KBM-7 (cell line): Measurements from ENCODE around the gene CD209.
A peak's percentile ranks its signal among the peaks of the same experiment; 100 is the strongest.

Experiments
- DNase-seq: peaks from one replicate; pipeline ENCODE4 v3.0.0-alpha.2; 2015
- in situ Hi-C: fragments of 300-500 bp; cut with MboI; formaldehyde crosslinking; loops from 2 replicates; pipeline ENCODE4 v1.14.3; 2020; ENCODE audit warnings: low sequenced_read_pairs, low pct_unique_long_range_greater_than_20kb, mixed read lengths

CD209 gene

DNA sequence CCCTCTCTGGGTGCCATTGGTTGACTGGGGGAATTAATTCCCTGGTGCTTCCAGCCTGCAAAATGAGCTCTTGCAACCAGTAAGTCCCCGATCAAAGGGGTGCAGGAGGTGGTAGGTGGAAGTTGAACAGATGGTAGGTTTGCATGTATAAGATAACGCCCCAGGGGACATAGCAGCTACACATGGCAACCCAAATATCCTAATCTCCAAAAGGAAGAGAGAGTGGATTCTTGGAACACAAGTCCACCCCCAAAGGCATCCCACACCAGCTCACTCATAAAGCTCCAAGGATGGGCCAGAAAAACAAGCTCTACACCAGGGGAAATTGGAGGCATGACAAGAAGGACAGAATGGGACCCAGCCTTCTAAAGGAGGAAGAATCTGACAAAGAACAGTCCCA is 4.8 kb downstream of the CD209 start:
- in situ Hi-C loops = no loop called here
- no peak for DNase-seq

DNA sequence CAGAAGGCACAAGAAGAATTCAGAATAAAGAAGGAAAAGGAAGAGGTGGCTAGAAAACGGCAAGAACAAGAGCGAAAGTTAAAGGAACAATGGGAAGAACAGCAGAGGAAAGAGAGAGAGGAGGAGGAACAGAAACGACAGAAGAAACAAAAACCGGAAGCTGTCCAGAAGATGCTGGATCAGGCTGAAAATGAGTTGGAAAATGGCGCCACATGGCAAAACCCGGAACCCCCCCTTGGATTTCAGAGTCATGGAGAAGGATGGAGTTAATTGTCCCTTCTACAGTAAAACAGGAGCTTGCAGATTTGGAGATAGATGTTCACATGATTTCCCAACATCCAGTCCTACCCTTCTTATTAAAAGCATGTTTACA is 6.7 kb downstream of the CD209 start:
- in situ Hi-C loops = no loop called here
- no peak for DNase-seq

DNA sequence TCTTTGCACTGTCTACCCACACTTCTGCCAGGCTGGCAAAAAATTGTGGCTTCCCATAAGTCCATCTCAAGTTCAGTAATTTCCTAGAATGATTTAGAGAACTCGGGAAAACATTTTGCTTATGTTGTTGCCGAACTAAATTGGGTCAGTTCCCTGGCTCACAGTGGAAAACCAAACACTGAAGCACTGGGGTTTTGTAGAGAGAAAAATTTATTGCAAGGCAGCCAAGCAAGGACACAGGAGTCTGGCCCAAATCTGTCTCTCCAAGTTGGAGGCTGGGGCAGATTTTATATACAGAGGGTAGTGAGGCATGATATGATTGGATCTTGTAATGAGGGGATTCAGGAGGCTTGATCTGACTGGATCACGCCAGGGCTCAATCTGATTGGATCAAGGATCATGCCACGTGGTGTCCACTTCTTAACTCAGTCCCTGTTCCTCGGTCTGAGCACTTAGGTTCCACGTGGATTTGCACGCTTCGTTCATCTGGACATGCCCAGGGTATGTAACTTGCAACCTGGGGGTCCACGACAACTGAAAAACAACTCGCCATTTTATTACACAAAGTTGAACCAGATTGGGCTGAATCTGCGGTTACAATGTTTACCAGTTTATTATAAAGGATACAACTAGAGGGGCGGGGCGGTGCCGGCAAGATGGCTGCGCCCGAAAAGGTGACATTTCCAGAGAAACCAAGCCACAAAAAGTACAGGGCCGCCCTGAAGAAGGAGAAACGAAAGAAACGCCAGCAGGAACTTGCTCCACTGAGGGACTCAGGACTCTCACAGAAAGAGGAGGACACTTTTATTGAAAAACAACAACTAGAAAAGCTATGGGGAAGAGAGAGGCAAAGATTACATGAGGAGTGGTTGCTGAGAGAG is 7.3 kb downstream of the CD209 start:
- in situ Hi-C loops = no loop called here
- DNase-seq = no peak

DNA sequence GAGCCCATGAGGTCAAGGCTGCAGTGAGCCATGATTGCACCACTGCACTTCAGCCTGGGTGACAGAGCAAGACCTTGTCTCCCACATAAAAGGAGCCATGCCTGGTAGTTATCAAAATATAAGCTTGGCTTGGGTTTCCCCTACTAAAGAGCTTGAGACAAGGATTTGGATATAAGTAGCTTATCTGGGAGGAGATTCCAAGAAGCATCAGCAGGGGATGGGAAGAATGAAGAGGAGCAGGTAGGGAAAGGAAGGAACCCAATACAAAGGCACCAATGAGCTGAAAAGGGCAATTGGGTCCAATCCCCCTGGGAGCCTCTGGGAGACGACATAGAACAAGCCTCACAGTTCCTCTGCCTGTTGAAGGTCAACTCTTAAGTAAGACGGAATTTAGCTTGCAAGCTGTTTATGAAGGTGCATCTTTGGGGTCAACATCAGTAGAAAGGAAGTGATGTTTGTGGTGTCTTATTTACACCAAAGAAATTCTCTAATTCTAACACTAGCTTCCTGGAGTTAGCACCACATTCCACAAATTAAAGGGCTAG is 8.1 kb downstream of the CD209 start:
- in situ Hi-C loops = no loop called here
- no peak for DNase-seq

DNA sequence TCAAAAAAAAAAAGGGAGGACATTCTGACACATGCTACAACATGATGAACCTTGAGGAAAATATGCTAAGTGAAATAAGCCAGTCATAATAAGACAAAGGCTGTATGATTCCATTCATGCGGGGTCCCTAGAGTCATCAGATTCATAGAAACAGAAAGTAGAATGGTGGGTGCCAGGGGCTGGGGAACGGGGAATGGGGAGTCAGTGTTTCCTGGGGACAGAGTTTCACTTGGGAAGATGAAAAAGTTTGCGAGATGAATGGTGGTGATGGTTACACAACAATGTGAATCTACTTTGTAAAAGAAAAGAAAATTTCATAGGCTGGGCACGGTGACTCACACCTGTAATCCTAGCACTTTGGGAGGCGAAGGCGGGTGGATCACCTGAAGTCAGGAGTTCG is 9.3 kb downstream of the CD209 start:
- DNase-seq = no peak
- in situ Hi-C loops = no loop called here

DNA sequence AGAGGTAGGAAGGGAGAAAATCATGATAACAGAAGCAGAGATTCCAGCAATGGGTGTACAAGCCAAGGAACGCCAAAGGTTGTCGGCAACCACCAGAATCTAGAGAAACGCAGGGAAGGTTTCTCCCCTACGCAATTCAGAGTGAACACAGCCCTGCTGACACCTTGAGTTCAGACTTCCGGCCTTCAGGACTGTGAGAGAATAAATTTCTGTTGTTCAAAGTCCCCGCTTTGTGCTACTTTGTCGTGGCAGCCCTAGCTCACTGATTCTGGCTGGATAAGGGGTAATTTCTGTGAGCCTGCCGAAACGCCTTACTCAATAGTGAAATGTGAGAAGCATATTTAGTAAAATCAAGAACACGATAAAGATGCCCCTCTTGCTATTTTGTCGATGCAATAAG is 10.1 kb downstream of the CD209 start:
- DNase-seq = no peak
- in situ Hi-C loops = no loop called here

DNA sequence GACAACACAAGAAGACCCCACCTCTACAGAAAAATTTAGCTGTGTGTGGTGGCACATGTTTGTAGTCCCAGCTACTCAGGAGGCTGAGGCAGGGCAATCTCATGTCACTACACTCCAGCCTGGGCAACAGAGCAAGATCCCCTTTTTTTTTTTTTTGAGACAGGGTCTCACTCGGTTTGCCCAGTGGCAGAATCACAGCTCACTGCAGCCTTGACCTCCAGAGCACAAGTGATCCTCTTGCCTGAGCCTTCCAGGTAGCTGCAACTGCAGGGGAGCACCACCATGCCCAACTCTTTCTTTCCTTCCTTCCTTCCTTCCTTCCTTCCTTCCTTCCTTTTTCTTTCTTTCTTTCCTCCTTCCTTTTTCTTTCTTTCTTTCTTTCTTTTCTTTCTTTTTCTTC is 11.2 kb downstream of the CD209 start:
- in situ Hi-C loops = no loop called here
- DNase-seq = no peak

DNA sequence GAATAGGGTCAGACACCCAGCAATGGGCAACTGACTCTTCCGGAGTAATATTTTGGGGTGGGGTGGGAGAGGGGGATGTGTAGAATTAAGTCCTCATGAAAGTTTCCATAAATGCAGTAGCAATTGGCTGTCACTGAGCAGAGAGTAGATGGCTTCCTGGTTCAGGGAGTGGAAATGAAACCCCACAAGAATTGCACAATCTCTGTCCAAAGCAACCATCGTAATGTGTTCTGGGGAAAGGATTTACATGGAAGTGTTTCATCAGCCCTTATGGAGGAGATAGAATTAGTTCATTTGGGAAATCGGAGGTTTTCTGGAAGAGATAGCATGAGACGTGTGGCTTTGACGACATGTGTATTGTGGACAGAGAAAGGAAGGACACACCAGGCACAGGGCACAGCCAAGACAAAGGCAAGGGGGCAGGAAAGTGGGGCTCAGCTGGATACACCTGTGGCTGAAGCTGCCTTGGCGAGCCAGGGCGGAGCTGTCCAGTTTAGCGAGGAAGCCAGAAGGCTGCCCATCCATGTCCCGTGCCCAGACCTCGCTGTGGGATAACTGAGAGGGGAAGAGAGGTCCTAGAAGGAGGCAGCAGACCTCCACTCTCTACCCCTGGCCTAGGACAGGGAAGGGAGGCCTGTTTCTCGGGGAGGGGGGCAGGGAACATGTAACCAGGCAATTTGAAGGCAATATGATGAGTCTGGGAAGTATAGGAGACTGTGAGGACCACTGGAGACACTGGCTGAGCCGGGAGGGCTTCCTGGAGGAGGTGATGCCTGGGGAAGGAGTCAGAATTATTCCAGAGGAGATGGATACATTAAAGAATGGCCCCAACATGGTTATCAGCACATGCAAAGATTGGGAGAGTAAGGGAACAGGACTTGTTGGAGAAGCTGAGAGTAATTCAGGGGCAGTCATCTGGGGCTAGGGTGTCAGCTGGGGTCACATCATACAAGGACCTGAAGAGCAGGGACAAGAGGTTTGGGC is 12.8 kb downstream of the CD209 start:
- in situ Hi-C loops = no loop called here
- DNase-seq = peak; percentile 50

DNA sequence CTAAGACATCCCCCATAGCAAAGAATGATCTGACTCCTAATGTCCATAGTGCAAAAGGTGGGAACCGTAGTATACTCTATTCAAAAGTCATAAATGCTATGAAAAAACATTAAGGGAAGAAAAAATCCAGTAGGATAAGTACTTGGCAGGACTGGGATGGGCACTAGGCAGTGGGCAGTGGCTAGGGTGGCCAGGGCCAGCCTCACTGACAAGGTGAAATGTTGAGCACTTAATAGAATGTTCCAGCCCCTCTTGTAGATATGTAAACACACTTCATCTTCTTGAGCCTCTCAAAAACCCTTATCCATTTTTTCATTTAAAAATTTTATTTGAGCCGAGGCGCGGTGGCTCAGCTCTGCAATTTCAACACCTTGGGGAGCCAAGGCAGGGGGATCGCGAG is 14.0 kb downstream of the CD209 start:
- DNase-seq = no peak
- in situ Hi-C loops = no loop called here

DNA sequence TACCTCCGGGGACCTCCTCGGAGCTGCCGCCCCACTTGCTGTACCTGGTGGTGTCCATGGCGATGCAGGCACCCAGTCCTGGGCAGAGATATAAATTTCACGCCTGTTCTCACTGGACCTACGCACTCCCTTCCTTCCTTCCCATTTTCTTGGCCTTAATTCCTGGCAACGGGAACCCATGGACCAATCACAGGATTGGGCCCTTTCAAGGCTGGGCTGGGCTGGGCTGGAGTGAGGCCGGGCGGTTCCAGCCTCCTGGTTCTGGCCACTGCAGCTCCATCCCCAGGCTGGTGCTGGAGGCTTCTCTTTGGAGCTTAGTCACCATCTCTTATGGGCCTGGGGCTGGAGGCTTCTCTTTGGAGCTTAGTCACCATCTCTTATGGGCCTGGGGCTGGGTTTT is 15.3 kb downstream of the CD209 start, which contains the start of gene CLEC4G:
Gene CLEC4G (minus strand): TSS at position 66 of the 400 bp plus-strand sequence. CDS start 8 bp downstream, at position 58.
- in situ Hi-C loops = no loop called here
- no peak for DNase-seq

DNA sequence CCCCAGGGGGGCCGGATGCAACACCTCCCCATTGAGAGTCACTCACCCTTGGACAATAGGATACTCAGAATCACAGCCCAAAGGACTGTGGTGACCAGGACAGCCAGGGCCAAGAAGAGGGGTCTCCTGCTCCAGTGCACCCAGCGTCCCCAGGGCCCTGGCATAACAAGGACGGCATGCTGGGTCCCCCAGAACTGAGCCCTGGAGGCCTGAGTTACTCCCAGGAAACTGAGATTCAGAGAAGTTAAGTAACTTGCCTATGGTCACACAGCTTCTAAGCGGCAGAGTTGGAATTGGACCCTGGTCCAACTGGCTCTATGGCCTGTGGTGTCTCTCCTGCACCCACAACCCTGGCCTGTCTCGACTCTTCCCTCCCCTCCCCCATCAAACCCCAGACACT is 15.7 kb downstream of the CD209 start:
- in situ Hi-C loops = no loop called here

DNA sequence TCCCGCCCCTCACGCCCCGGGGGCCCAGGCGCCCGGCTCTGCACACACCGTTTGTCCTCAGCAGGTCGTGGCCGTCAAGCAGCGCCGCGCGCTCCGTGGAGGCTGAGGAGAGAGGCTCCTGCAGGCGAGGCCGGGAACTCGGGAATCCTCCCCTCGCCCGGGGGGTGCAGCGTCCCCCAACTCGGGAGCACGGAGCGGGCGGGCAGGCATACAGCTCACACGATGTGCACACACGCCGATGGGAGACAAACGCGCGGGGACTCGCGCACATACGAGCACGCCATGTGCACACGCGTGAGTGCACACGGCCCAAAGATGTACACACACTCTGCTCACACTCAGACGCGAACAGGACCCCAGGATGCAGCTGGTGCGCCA is 16.1 kb downstream of the CD209 start:
- in situ Hi-C loops = no loop called here
- DNase-seq = no peak

More for the DNA sequence above, 15.7 kb downstream of the CD209 start:
- no peak for DNase-seq

DNA sequence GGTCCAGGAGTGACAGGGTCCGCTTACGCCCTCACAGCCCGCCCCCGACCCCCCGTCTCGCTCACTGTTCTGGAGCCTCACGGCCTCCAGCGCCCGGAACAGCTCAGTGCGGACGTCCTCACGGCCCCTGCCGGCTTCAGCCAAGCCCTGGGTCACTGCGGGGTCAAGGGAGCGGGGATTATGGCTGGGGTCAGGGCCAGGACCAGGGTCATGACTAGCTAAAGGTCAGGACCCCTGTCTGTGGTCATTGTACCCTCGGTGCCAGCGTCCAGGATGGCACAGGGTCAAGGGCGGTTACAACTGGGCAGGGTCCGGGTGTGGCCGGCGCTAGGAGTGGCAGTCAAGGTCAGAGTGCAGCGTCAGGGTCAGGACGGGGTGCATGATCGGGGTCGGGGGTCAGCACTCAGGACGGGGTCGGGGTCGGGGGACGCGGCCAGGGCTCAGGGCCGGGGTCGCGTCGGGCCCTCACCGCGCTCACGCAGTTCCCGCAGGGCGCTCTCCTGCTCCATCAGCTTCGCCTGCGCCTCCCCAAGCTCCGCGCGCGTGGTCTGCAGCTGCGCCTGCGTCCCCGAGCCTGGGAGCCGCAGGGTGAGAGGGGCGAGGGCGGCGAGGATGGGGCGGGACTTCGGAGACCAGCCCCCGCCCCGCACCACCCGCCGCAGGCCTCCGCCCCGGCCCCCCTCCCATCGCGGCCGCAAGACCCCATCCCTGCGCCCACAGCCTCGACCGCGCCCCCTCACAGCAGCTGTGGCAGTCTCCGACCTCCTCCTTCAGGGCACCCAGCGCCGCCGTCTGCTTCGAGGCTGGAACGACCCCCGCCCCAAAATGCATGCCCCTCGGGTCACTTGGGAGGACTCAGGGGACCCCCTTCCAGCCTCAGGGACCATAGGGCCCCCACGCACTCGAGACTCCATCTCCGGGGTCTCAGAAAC is 16.8 kb downstream of the CD209 start:
- no peak for DNase-seq
- in situ Hi-C loops = no loop called here

DNA sequence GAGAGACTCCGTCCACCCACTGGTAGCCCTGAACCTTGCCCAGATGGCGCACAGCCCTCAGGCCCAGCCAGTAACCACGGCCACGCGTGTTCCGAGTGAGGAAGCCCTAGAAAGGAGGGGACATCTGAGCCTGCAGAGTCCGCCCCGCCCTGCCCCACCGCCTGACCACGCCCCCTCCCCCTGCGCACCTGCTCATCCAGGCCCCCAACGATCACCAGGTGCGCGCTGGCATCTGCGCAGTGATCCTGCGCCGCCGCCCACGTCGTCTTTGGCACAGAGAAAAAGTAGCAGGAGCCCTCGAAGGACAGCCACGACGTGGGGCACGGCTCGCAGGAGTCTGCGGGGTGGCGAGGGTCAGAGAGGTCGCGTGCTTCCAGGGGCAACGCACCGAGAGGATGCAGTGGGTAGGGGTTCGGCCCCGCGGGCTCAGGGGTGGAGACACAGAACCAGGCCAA is 17.5 kb downstream of the CD209 start:
- no peak for DNase-seq
- in situ Hi-C loops = no loop called here

DNA sequence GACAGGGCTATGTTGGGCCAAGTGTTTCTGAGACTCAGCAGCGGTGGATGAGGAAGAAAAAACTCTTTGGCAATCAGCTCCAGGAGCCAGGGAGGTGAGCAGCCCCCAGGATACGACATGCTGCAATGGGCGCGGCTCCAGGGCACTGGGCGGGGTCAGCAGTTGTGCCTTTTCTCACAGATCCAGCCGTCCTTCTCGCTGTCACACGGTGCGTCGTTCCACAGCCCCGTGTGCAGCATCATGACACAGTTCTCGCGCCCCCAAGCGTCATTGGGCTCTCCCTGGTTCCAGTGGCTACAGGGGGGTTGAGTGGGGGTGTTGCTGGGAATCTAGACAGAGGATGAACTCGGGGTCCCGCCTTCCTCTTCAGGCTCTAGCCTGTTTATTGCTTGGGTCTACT is 18.1 kb downstream of the CD209 start:
- in situ Hi-C loops = no loop called here
- no peak for DNase-seq

DNA sequence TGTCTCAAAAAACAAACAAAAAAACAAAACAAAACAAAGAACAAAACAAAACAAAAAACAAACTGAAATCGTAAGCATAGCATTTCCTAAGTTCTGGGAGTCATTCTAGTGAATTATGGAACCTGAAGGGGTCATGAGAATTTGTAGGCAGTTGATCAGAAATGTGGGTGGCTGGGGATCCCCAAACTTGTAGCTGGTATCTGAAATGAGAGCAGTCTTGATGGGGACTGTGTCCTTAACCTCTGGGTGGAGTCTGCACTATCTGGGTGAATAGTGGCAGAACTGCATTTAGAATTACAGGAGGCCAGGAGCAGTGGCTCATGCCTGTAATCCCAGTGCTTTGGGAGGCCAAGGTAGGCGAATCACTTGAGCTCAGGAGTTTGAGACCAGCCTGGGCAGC is 21.5 kb downstream of the CD209 start:
- DNase-seq = no peak
- in situ Hi-C loops = no loop called here

DNA sequence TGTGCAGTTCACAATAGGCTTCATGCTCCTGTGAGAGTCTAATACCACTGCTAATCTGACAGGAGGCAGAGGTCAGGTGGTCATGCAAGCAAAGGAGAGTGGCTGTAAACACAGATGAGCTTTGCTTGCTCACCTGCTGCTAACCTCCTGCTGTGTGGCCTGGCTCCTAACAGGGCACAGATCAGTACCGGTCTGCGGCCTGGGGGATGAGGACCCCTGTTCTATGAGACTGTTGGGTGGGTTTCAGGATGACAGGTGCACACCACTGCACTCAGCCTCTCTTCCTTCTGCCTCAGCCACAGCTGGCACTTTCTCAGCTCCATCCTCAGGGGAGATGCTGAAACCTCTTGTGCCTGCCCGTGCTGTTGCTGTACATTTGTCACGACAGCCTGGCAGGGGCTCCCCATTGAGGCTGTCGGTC is 25.1 kb downstream of the CD209 start:
- DNase-seq = no peak
- in situ Hi-C loops = no loop called here

DNA sequence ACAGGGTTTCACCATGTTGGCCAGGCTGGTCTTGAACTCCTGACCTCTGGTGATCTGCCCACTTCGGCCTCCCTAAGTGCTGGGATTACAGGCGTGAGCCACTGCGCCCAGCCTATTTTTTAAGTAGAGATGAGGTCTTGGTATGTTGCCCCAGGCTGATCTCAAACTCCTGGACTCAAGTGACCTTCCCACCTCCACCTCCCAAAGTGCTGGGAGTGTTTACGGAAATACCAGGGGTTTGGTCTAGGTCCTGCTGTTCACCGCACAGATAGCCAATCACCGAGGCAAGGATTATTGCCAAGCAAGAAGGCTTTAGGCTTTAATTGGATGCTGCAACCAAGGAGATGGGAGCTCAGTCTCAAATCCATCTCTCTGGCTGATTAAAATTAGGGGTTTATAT is 27.0 kb downstream of the CD209 start:
- in situ Hi-C loops = no loop called here
- no peak for DNase-seq

DNA sequence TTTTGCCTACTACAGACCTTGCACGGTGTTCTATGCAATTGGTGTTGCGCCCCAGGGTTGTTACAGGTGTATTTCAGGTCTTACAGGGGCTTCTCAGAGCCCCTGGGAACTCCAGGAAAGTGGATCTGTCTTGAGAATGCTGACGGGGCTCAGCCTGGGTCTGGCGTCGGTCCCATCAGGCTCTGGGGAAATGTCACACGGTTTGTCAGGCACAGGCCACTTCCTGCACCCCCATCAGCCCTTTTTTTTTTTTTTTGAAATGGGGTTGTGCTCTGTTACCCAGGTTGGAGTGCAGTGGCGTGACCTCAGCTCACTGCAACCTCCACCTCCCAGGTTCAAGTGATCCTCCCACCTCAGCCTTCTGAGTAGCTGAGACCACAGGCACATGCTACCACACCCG is 28.7 kb downstream of the CD209 start:
- no peak for DNase-seq
- in situ Hi-C loops = no loop called here
